Activated CD8-positive, alpha-beta memory T cell treated with anti-CD3 and anti-CD28 coated beads for 4 hours (primary cell): ENCODE data around the gene PIH1D1.

Experiments
- DNase-seq, 2 donors: peaks; one replicate each; pipeline ENCODE4 v3.0.0-alpha.2; 2020; ENCODE audit warnings: low read depth in 2 of 2

The PIH1D1 gene

DNA sequence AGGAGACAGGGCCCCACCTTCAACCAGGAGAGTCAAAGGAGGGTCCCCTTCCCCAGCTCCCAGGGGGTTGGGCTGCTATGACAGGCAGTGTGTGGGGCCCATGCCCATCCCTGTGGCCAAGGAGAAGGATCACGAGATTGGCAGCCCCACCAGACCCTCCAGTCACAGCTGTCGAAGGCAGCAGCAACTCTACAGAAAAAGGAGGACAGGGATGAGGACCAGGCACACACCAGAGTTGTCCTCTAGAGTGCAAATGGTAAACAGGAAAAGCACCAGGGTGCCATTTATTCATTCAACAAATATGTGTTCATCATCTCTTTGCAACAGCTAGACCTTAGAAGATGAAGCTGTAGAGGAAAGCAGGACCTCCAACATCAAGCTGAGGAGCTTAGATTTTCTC, 32.4 kb downstream of the PIH1D1 start:
- DNase-seq, result no peak

DNA sequence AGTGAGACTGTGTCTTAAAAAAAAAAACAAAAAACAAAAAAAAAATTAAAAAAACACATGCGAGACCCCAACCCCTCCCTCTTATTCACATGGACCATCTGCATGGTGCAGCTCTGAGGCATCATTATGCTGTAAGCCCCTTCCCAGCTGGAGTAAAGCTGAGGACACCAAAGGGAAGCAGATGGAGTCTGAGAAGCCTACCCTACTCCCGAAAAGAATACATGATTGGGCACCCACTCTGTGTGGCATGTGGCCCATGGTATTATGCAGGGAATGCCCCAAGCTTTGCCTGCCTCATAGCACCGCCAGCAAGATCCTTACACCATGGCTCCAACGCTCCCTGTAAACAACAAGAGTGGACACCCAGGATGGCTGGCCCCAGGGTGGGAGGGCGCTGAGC, 33.1 kb downstream of the PIH1D1 start:
- no peak for DNase-seq

GRCh38 chr19:49417088-49417487, 34.5 kb downstream of the PIH1D1 start:
- no peak for DNase-seq

DNA sequence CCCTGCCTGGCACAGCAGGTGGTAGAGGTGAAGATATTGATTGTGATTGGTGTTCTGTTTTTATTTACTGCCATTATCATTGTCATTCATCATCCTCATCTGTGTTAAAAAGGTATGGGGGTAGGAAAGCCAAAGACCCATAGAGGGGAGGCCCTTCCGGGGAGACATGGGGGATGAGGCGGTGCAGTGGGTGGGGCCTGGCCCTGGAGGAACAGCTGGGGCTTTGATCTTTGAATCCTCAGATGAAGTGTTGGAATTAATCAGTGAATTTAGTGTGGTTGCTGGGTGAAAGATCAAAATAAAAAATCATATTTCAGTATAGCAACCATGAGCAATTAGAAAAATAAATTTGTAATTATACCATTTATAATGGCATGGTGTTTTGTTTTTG, 35.8 kb downstream of the PIH1D1 start:
- no peak for DNase-seq

- DNase-seq, result no peak
These were observed 36.4 kb downstream of the PIH1D1 start for GRCh38 chr19:49415102-49415809.

DNA sequence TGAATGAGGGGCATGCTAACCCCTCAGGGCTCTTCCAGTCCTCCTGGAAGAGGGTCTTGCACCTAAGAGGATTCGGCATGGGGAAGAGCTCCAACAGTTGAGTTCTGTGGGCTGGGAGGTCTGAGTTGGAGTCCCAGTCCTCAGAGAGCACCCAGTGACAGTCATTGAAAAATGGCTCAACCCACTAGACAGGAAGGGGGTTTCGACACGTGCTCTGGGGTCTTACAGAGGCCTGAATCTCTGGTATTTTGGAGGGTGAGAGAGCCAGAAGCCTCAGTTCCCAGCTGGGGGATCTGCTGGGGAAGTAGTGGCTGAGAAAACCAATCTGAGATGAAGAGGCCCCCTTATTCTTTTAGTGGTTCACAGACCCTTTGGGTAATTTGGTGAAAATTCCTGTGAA, 37.4 kb downstream of the PIH1D1 start:
- no peak for DNase-seq

- DNase-seq, result no peak
These were observed 38.3 kb downstream of the PIH1D1 start for GRCh38 chr19:49413348-49413747.

GRCh38 chr19:49411681-49412326, 39.8 kb downstream of the PIH1D1 start:
- DNase-seq, result no peak

GRCh38 chr19:49409441-49410029, 42.1 kb downstream of the PIH1D1 start:
- DNase-seq, result no peak

DNA sequence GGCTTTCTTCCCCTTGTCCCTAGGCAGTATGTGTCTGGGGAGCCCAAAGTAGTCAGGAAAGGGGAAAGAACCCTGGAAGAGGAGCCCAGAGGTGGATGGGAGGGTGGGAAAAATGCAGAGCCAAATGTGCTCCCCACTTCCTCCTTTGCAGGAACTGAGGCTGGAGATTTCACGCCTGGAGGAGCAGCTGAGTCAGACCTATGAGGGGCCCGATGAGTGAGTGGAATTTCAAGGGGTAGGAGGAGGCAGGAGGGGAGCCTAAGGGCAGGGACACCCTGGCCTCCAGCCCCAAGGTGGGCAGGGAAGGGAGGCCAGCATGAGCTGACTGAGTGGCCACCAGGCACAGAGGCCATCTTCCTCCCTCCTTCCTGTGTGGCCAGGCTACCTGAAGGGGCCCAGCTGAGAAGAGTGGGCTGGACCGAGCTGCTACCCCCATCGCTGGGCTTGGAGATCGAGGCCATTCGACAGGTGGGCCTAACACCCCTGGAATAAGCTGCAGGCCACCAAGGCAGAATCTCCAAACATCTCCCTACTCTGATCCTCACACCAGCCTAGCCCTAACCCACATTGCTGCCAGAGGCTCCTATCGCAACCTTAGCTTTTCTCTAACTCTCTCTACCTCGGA, 42.7 kb downstream of the PIH1D1 start:
- no peak for DNase-seq

- DNase-seq, result no peak
These were observed 44.1 kb downstream of the PIH1D1 start for GRCh38 chr19:49407482-49408015.

- DNase-seq, result no peak
These were observed 44.5 kb downstream of the PIH1D1 start for GRCh38 chr19:49407079-49407478.

DNA sequence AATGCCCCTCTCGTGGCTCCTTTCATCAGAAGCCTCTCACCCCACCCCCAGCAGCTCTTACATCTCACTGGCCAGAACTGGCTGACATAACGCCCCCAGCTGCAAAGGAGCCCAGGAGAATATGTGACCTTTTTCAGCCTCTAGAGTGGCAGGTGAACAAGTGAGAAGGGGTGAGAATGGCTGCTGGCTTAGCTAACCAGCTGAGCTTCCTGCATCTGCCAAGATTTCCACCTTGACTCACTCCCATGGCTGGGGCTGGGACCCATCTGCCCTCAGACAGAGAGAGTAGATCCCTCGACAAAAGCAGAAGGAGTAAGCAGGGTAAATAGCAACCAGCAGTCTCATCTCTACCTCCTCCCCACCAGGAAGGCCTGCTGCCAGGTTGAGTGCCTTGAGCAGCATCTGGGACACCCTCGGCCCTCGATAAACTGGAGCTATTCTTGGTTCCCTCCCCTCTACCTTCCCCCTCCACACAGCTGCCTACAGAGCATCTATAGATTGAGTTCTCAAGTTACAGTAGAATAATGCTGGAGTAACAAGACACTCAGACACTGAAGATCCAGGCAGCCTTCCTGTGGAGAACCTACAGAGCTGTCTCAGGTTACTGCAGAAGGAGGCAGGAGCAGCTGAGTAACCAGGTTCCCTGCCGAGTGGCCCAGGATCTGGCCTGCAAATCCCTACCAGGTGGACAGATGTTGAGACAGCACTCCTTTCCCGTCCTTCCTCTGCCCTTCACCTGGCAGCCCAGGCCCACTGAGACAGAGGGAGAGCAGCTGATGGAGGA, 48.0 kb downstream of the PIH1D1 start:
- DNase-seq, result no peak

- DNase-seq, result no peak
These were observed 51.6 kb downstream of the PIH1D1 start for GRCh38 chr19:49400029-49400428.

DNA sequence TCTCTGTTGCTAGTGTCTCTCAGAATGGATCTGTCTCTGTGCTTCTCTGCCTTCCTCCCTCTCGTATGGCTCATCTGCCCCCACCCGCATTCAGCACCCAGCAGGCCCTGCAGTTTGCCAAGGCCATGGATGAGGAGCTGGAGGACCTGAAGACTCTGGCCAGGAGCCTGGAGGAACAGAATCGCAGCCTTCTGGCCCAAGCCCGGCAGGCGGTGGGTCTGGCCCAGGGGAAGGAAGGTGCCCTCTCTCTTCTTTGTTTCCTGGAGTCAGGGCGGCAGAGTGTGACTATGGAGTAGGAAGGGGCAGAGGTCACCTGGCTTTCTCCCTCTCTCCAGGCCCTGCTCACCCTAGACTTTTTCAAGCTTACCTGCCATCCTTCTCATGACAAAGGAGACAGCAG, 52.7 kb downstream of the PIH1D1 start:
- no peak for DNase-seq

GRCh38 chr19:49398001-49398615, 53.5 kb downstream of the PIH1D1 start:
- DNase-seq, result no peak

DNA sequence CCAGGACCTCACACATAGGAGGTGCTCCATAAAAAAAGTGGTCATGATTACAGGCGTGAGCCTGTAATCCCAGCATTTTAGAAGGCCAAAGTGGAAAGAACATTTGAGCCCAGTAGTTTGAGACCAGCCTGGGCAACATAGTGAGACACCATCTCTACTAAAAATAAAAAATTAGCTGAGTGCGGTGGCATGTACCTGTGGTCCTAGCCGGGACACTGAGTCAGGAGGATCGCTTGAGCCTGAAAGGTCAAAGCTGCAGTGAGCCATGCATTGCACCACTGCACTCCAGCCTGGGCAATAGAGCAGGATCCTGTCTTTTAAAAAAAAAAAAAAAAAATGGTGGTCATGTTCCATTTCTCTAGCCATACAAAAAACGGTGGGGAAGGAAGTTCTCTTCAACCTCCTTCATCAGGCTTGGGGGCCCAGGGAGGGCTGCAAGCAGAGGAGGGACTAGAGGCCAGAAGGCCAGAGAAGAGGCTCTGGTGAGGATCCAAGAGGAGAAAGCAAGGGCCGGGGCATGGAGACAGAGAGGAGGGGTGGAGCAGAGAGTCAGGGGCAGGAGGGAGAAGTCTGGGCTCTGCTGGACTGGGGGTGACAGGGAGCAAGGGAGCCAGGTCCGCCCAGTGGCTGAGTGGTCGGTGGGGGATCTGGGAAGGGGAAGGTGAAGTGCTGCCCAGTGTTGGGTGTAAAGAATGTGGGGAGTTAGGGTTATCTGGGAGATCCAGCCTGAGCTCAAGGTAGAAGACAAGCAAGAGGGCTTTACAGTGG, 54.7 kb downstream of the PIH1D1 start:
- no peak for DNase-seq
